Mesothelial cell of epicardium (in vitro differentiated cells): ENCODE results near the gene ARHGAP6. TPM values are rescaled to one million over a fixed set of nuclear protein-coding genes. Genes with fewer than 3 reads are reported as not detected.
"Not testable (repeated sequence)": the region's sequence is repeated elsewhere in the genome, so short reads cannot be mapped to it uniquely, and the experiment has no call there.

Experiments used
- DNase-seq, 2 experiments: peaks; one replicate each; pipeline ENCODE4 v3.0.0; 2021; ENCODE audit warnings: low spot score in 2 of 2; ENCODE audit not compliant: unreplicated experiment in 2 of 2
- H3K27ac Mint-ChIP-seq: 2 replicates; pipeline ENCODE4 v1.8.0; 2021; ENCODE audit warnings: mixed read lengths
- H3K27me3 Mint-ChIP-seq: 2 replicates; pipeline ENCODE4 v1.8.0; 2021; ENCODE audit warnings: low read depth, mixed read lengths
- H3K36me3 Mint-ChIP-seq: 2 replicates; pipeline ENCODE4 v1.8.0; 2021; ENCODE audit warnings: mixed read lengths
- H3K4me1 Mint-ChIP-seq: 2 replicates; pipeline ENCODE4 v1.8.0; 2021; ENCODE audit warnings: mixed read lengths
- H3K4me3 Mint-ChIP-seq: 2 replicates; pipeline ENCODE4 v1.8.0; 2021; ENCODE audit warnings: mild to moderate bottlenecking, moderate library complexity, mixed read lengths
- H3K9me3 Mint-ChIP-seq: 2 replicates; pipeline ENCODE4 v1.8.0; 2021; ENCODE audit warnings: mixed read lengths
- CTCF ChIP-seq: fragments of 200-600 bp; sonication (generic); IDR thresholded peaks from one replicate; pipeline ENCODE4 v1.5.0; 2021; ENCODE audit warnings: antibody characterized with exemption; ENCODE audit not compliant: unreplicated experiment
- total RNA-seq: library from RNA; stranded (reverse); gene quantifications from 3 replicates; pipeline ENCODE4 v1.2.1, GENCODE V29; 2021

ARHGAP6 gene
- total RNA-seq, 1 donor from 2014 or later = 5.3 TPM

GRCh38 chrX:11504234-11504633 lies 161.5 kb downstream of the ARHGAP6 start:
- TF ChIP-seq CTCF = no peak

DNA sequence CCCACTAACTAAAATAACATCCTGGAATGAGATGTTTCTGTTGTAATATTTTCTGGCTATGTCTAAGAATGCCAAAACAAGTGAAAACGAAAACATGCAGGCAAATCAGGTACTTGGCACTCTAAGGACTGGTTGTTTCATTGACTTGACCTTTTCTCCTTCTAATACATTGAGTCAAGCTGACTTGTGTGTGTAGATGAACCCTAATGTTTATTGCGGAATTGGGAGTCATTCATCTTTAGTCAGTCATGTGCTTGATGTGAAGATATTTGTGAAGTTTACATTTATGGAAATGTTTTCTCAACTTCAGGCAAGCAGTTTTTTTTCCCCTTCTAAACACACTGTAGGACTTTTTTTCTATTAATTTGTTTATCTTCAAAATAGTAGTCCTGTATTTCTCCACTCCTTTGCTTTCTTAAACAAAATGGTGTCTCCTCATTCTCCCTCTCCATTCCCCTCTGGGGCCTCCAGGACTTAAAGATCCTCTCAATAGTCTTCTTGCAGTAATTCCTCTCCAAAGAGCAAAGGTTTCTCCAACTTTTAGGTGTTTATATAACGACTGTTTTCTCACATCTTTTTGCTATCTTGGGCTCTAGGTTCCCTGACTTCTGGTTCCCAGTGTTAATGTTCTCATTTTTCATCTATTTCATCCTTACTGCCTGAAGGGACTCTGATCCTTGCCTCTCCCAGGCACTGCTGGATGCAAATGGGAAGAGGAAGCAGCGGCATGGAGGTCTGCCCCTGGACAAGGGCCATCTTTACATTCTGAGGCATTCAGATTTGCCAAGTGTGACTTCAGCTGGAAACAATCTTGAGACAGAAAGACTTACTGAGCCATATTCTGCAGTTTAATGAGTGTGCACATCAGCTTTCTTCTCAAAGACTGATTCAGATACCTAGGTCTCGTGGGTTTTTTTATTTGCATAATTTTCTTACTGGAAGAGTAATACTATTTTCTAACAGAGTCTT lies 166.4 kb downstream of the ARHGAP6 start:
- Mint-ChIP-seq H3K27me3 (no peaks in the 10 kb centered on the region), H3K4me1 (peaks cover 4% of the 10 kb centered on the region), H3K36me3 (no peaks in the 10 kb centered on the region), H3K27ac (peak overlapping the region; percentile 45), H3K9me3 (peaks cover 37% of the 10 kb centered on the region), H3K4me3 (no peak overlapping the region)
- no peak for TF ChIP-seq CTCF
- DNase-seq = no peak

More at GRCh38 chrX:11504234-11504633, 161.5 kb downstream of the ARHGAP6 start:
- H3K4me3 Mint-ChIP-seq = no peak overlapping the region
- peaks cover 4% of the 10 kb centered on the region for H3K4me1 Mint-ChIP-seq
- H3K27ac Mint-ChIP-seq = no peak overlapping the region
- no peaks in the 10 kb centered on the region for H3K36me3 Mint-ChIP-seq
- no peaks in the 10 kb centered on the region for H3K27me3 Mint-ChIP-seq
- DNase-seq = no peak
- H3K9me3 Mint-ChIP-seq = peaks cover 51% of the 10 kb centered on the region

DNA sequence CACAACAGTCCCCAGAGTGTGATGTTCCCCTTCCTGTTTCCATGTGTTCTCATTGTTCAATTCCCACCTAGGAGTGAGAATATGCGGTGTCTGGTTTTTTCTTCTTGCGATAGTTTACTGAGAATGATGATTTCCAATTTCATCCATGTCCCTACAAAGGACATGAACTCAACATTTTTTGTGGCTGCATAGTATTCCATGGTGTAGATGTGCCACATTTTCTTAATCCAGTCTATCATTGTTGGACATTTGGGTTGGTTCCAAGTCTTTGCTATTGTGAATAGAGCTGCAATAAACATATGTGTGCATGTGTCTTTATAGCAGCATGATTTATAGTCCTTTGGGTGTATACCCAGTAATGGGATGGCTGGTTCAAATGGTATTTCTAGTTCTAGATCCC lies 174.3 kb downstream of the ARHGAP6 start:
- not testable (repeated sequence) for H3K4me1 Mint-ChIP-seq, H3K4me3 Mint-ChIP-seq, H3K27me3 Mint-ChIP-seq, H3K27ac Mint-ChIP-seq, H3K36me3 Mint-ChIP-seq, DNase-seq
- H3K9me3 Mint-ChIP-seq = peaks cover 43% of the 10 kb centered on the region

- Mint-ChIP-seq H3K9me3 (peaks cover 18% of the 10 kb centered on the region), H3K36me3 (no peaks in the 10 kb centered on the region), H3K27ac (no peak overlapping the region), H3K4me1 (no peaks in the 10 kb centered on the region), H3K4me3 (no peak overlapping the region), H3K27me3 (peaks cover 10% of the 10 kb centered on the region)
- TF ChIP-seq CTCF = no peak
- no peak for DNase-seq
Measured at GRCh38 chrX:11484290-11484689, 181.4 kb downstream of the ARHGAP6 start.

DNA sequence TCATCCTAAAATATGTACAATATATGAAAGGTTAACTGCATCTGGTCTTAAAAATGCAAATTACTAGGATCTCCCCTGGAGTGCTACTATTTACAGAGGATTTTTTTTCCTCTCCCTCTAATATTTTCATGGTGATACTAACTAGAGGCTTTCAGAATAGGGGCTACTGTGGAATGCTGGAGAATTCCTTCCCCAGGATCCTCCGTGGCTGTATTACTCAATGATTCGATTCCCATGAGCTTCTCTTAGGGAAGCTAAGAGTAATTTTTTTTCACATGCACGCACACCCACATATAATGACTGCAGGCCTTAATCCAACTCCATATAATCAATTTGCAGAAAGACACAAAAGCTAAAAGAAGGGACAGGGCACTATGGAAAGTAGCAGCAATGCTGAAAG lies 184.7 kb downstream of the ARHGAP6 start:
- no peak overlapping the region for H3K4me3 Mint-ChIP-seq
- H3K4me1 Mint-ChIP-seq = no peaks in the 10 kb centered on the region
- H3K36me3 Mint-ChIP-seq = no peaks in the 10 kb centered on the region
- H3K27ac Mint-ChIP-seq = no peak overlapping the region
- peaks cover 10% of the 10 kb centered on the region for H3K27me3 Mint-ChIP-seq
- DNase-seq = no peak
- peaks cover 25% of the 10 kb centered on the region for H3K9me3 Mint-ChIP-seq
- no peak for TF ChIP-seq CTCF

DNA sequence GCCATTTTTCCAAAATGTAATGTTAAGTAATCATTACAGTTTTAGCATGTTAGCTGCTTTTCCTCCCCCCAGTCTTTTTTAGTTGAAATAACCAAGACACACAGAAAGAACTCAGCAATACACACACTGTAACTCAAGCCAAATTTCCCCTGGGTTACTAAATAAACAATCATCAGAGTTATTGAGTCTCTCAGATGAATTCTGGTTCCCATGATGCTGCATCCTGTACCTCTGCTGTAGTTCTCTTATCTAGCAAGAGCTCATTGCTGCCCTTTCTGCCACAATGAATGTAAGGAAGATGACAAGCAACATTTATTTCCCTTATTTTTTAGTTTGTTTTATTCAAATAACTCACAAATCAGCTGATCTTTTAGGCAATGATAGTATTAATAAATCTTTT lies 185.1 kb downstream of the ARHGAP6 start:
- H3K27me3 Mint-ChIP-seq = peaks cover 10% of the 10 kb centered on the region
- no peak overlapping the region for H3K4me3 Mint-ChIP-seq
- no peaks in the 10 kb centered on the region for H3K36me3 Mint-ChIP-seq
- peaks cover 25% of the 10 kb centered on the region for H3K9me3 Mint-ChIP-seq
- DNase-seq = no peak
- no peak overlapping the region for H3K27ac Mint-ChIP-seq
- no peak for TF ChIP-seq CTCF
- H3K4me1 Mint-ChIP-seq = no peaks in the 10 kb centered on the region
